Spleen (tissue), 7 donors: ENCODE measurements around the gene AMPH.

Source experiments
- POLR2A ChIP-seq, 3 donors: fragments of 450-650 bp; IDR thresholded peaks; one replicate each; pipeline ENCODE4 v1.5.1; 2017; ENCODE audit warnings: antibody characterized with exemption in 3 of 3, mild to moderate bottlenecking in 1 of 3
- TF ChIP-seq, protein P1 (sequence below), 11 experiments: fragments of 200-600 bp in 7 of 11; fragments of 450-650 bp in 4 of 11; sonication (generic) in 4 of 11; IDR thresholded peaks in 8 of 11; conservative IDR thresholded peaks in 3 of 11; 1 replicate in 7 of 11; 2 replicates in 4 of 11; pipeline versions ENCODE4 v1.4.0 to v1.8.0; 2016 to 2021; ENCODE audit warnings: antibody characterized with exemption in 11 of 11, inconsistent platforms in 4 of 11, mild to moderate bottlenecking in 1 of 11
- donor health status: DM: no; HTN: no; CAD: no; lungs with moderate emphysema.
- donor health status: DM: no; HTN: no; CAD: no.
- donor health status: DM: no; HTN: no; CAD: no.

DNA sequence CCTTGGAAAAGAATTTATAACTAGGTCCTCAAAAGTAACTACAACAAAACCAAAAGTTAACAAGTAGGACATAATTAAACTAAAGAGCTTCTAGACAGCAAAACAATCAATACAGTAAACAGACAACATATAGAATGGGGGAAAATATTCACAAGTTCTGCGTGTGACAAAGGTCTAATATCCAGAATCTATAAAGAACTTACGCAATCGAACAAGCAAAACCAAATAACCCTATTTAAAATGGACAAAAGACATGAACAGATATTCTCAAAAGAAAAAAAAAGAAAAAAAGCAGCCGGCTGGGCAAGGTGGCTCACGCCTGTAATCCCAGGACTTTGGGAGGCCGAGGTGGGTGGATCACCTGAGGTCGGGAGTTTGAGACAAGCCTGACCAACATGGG is 33.8 kb upstream of the AMPH start:
- TF ChIP-seq, protein P1, sequence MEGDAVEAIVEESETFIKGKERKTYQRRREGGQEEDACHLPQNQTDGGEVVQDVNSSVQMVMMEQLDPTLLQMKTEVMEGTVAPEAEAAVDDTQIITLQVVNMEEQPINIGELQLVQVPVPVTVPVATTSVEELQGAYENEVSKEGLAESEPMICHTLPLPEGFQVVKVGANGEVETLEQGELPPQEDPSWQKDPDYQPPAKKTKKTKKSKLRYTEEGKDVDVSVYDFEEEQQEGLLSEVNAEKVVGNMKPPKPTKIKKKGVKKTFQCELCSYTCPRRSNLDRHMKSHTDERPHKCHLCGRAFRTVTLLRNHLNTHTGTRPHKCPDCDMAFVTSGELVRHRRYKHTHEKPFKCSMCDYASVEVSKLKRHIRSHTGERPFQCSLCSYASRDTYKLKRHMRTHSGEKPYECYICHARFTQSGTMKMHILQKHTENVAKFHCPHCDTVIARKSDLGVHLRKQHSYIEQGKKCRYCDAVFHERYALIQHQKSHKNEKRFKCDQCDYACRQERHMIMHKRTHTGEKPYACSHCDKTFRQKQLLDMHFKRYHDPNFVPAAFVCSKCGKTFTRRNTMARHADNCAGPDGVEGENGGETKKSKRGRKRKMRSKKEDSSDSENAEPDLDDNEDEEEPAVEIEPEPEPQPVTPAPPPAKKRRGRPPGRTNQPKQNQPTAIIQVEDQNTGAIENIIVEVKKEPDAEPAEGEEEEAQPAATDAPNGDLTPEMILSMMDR (IDR thresholded peaks at IDR 0.05 in 8 of 11, conservative IDR thresholded peaks at IDR 0.05 in 3 of 11): no peak
- TF ChIP-seq POLR2A (IDR thresholded peaks at IDR 0.05): no peak
